ENCODE results near the gene REM2.

The REM2 gene

GRCh38 chr14:22883173-22883976, at the start of gene REM2:
Gene REM2 (plus strand): TSS chr14:22883222. CDS start chr14:22883288, 66 bp downstream.
- DNase-seq, result no peak

- DNase-seq, result no peak
These were observed 47.5 kb upstream of the REM2 start for GRCh38 chr14:22835505-22835904.

GRCh38 chr14:22836301-22837113, 46.5 kb upstream of the REM2 start, which contains the start of gene MMP14:
Gene MMP14 (plus strand): TSS chr14:22836585. CDS start chr14:22836818, 233 bp downstream.
- peak; percentile 92 for DNase-seq

GRCh38 chr14:22837114-22837749, 45.8 kb upstream of the REM2 start:
- DNase-seq, result peak; percentile 59

GRCh38 chr14:22837750-22838538, 45.1 kb upstream of the REM2 start:
- peak; percentile 61 for DNase-seq

GRCh38 chr14:22838631-22839041, 44.4 kb upstream of the REM2 start:
- peak; percentile 81 for DNase-seq

- DNase-seq, result no peak
These were observed 43.8 kb upstream of the REM2 start for GRCh38 chr14:22839159-22839779.

GRCh38 chr14:22841311-22841710, 41.7 kb upstream of the REM2 start:
- DNase-seq, result no peak

GRCh38 chr14:22841769-22842168, 41.3 kb upstream of the REM2 start:
- DNase-seq, result no peak

GRCh38 chr14:22842211-22843122, 40.6 kb upstream of the REM2 start:
- DNase-seq, result no peak

- DNase-seq, result no peak
These were observed 39.7 kb upstream of the REM2 start for GRCh38 chr14:22843123-22843925.

GRCh38 chr14:22844221-22845102, 38.6 kb upstream of the REM2 start:
- DNase-seq, result no peak

- no peak for DNase-seq
These were observed 38.0 kb upstream of the REM2 start for GRCh38 chr14:22845103-22845394.

- no peak for DNase-seq
These were observed 37.0 kb upstream of the REM2 start for GRCh38 chr14:22845821-22846625.

GRCh38 chr14:22846811-22847307, 36.2 kb upstream of the REM2 start:
- DNase-seq, result no peak

- DNase-seq, result peak; percentile 49
These were observed 35.2 kb upstream of the REM2 start for GRCh38 chr14:22847661-22848341.

- peak; percentile 79 for DNase-seq
These were observed 34.5 kb upstream of the REM2 start for GRCh38 chr14:22848351-22849164.

Measured in EL (cell line).